Endothelial cell of umbilical vein (primary cell): ENCODE data around the gene TM9SF3. TPM values are rescaled to one million over a fixed set of nuclear protein-coding genes. Genes with fewer than 3 reads are reported as not detected.

Experiments
- BruUV-seq: library from RNA; stranded (reverse); fragments of 400-500 nt; replicated peaks from 2 replicates; lab custom pipeline; 2021; lab: Mats Ljungman, UMichigan
- CTCF ChIA-PET: fragments of 300-600, 350-600 bp; sonication (Branson Sonifier 250); formaldehyde crosslinking; loops from one replicate; lab custom pipeline; 2021; ENCODE audit warnings: antibody characterized with exemption, inconsistent platforms; lab: Charles Lee
- POLR2A ChIA-PET: fragments of 300-600, 350-600 bp; sonication (Branson Sonifier 250); formaldehyde crosslinking; loops from one replicate; lab custom pipeline; 2021; ENCODE audit warnings: antibody characterized with exemption, inconsistent platforms; lab: Charles Lee
- DNase-seq: peaks from one replicate; pipeline ENCODE4 v3.0.0-alpha.2; 2011; ENCODE audit warnings: low read depth, low spot score
- FAIRE-seq: peaks from 2 replicates; lab custom pipeline; 2011; peaks lifted over from hg19 to GRCh38; lab: Jason Lieb, UNC
- H2AFZ ChIP-seq: 2 replicates; pipeline ENCODE4 v1.6.0; 2012; ENCODE audit warnings: low read depth, low read length, control low read depth, inconsistent platforms
- H3K27ac ChIP-seq: 2 replicates; pipeline ENCODE4 v1.5.1; 2011; ENCODE audit warnings: low read depth, mild to moderate bottlenecking, control low read depth, low read length, moderate library complexity; ENCODE audit not compliant: insufficient read depth
- H3K27me3 ChIP-seq, 2 experiments: 2 replicates each; pipeline versions ENCODE4 v1.6.0 to v1.6.1; 2011; ENCODE audit warnings: low read length in 2 of 2, mixed read lengths in 1 of 2; ENCODE audit not compliant: control insufficient read depth in 2 of 2, insufficient read depth in 2 of 2
- H3K36me3 ChIP-seq, 2 experiments: 2 replicates in 1 of 2; 3 replicates in 1 of 2; pipeline ENCODE4 v1.5.1; 2011; ENCODE audit warnings: low read length in 2 of 2, mild to moderate bottlenecking in 1 of 2, moderate library complexity in 1 of 2; ENCODE audit not compliant: control insufficient read depth in 2 of 2, insufficient read depth in 2 of 2; ENCODE audit errors: extremely low read depth in 1 of 2
- H3K4me1 ChIP-seq: 3 replicates; pipeline ENCODE4 v1.5.1; 2011; ENCODE audit warnings: mild to moderate bottlenecking, low read length; ENCODE audit not compliant: control insufficient read depth, insufficient read depth; ENCODE audit errors: extremely low read depth
- H3K4me2 ChIP-seq: 2 replicates; pipeline ENCODE4 v1.6.1; 2011; ENCODE audit warnings: low read length, control low read depth, mixed read lengths; ENCODE audit not compliant: insufficient read depth
- H3K4me3 ChIP-seq, 3 experiments: fragments of 200-600 bp in 1 of 3; sonication (generic), shearing (Covaris generic) in 1 of 3; replicated peaks in 1 of 3; 2 replicates each; pipeline ENCODE4 v1.5.1; 2011 to 2016; ENCODE audit warnings: control low read depth in 3 of 3, low read length in 3 of 3, mild to moderate bottlenecking in 2 of 3, inconsistent platforms in 1 of 3, low read depth in 1 of 3, moderate library complexity in 1 of 3; ENCODE audit not compliant: insufficient read depth in 1 of 3
- H3K79me2 ChIP-seq: 2 replicates; pipeline ENCODE4 v1.6.0; 2012; ENCODE audit warnings: low read length, inconsistent platforms; ENCODE audit not compliant: control insufficient read depth, insufficient read depth
- H3K9ac ChIP-seq: replicated peaks from 2 replicates; pipeline ENCODE3; 2011; ENCODE audit warnings: low read length, control low read depth; ENCODE audit not compliant: insufficient read depth; ENCODE audit errors: extremely low read depth
- H3K9me1 ChIP-seq: replicated peaks from 3 replicates; pipeline ENCODE4 v1.6.0; 2011; ENCODE audit warnings: mild to moderate bottlenecking, low read length; ENCODE audit not compliant: control insufficient read depth, insufficient read depth; ENCODE audit errors: extremely low read depth
- H3K9me3 ChIP-seq: replicated peaks from 2 replicates; pipeline ENCODE4 v1.5.1; 2012; ENCODE audit warnings: low read length, inconsistent platforms; ENCODE audit not compliant: control insufficient read depth, insufficient read depth
- H4K20me1 ChIP-seq: replicated peaks from 2 replicates; pipeline ENCODE3; 2011; ENCODE audit warnings: mild to moderate bottlenecking, low read length; ENCODE audit not compliant: control insufficient read depth, insufficient read depth; ENCODE audit errors: extremely low read depth
- EZH2 ChIP-seq: IDR thresholded peaks from 2 replicates; pipeline ENCODE4 v1.6.1; 2012; ENCODE audit warnings: borderline replicate concordance, low read depth, mild to moderate bottlenecking, moderate library complexity, low read length, inconsistent platforms; ENCODE audit not compliant: severe bottlenecking
- FOS ChIP-seq: IDR thresholded peaks from 2 replicates; pipeline ENCODE4 v1.6.1; 2011; ENCODE audit warnings: mild to moderate bottlenecking, low read length, moderate library complexity, borderline replicate concordance; ENCODE audit not compliant: insufficient read depth
- GATA2 ChIP-seq: IDR thresholded peaks from 2 replicates; pipeline ENCODE4 v1.7.0; 2011; ENCODE audit warnings: low read depth, mild to moderate bottlenecking, moderate library complexity, mixed read lengths, low read length; ENCODE audit not compliant: insufficient read length, insufficient read depth
- JUN ChIP-seq: IDR thresholded peaks from 2 replicates; pipeline ENCODE4 v1.6.1; 2011; ENCODE audit warnings: borderline replicate concordance, low read depth; ENCODE audit not compliant: insufficient read length, insufficient read depth
- MYC ChIP-seq: IDR thresholded peaks from one replicate; pipeline ENCODE4 v1.6.1; 2011; ENCODE audit warnings: mild to moderate bottlenecking, low read depth, low read length
- POLR2A ChIP-seq: IDR thresholded peaks from 2 replicates; pipeline ENCODE4 v1.6.1; 2012; ENCODE audit warnings: low read depth, mild to moderate bottlenecking, control low read depth, low read length
- POLR2AphosphoS5 ChIP-seq: IDR thresholded peaks from 2 replicates; pipeline ENCODE4 v1.6.1; 2012; ENCODE audit warnings: low read depth, mild to moderate bottlenecking, control low read depth, low read length, moderate library complexity; ENCODE audit not compliant: insufficient read depth
- dilution Hi-C: fragments of 300-500 bp; cut with MboI; formaldehyde crosslinking; loops from one replicate; pipeline ENCODE4 v1.15.0; 2019; ENCODE audit warnings: low sequenced_read_pairs; ENCODE audit not compliant: extremely low pct_ligation_motif_present
- intact Hi-C: fragments of 100-400 bp; cut with micrococcal nuclease; formaldehyde crosslinking; loops from one replicate; pipeline ENCODE4 v1.10.0; 2022
- polyA plus RNA-seq, 4 experiments: library from polyadenylated mRNA; depleted of rRNA in 3 of 4; stranded (reverse) in 3 of 4; unstranded in 1 of 4; fragments of >200 nt; gene quantifications; 2 replicates each; pipeline versions ENCODE4 v1.2.1 to v1.2.3, GENCODE V29; 2011 to 2012; ENCODE audit warnings: missing spikeins in 1 of 4
- total RNA-seq: library from RNA; stranded (reverse); gene quantifications from 2 replicates; pipeline ENCODE4 v1.2.3, GENCODE V29; 2021
- TF ChIP-seq, protein P1 (sequence below): IDR thresholded peaks from 2 replicates; pipeline ENCODE4 v1.6.1; 2011; ENCODE audit not compliant: insufficient read depth, insufficient read length
- TF ChIP-seq, protein P2 (sequence below), 2 donors: IDR thresholded peaks; 1 replicate in 1 of 2; 2 replicates in 1 of 2; pipeline ENCODE4 v1.5.1; 2011; ENCODE audit warnings: low read length in 2 of 2, mild to moderate bottlenecking in 2 of 2, moderate library complexity in 2 of 2, control low read depth in 1 of 2, inconsistent platforms in 1 of 2, low read depth in 1 of 2; ENCODE audit not compliant: insufficient read depth in 1 of 2; ENCODE audit errors: extremely low read depth in 1 of 2

TM9SF3 gene
- total and polyA plus RNA-seq, 2 donors (not counting 3 experiments of a cell fraction or from before 2014, with no cell fraction given), result 133 to 144 TPM

DNA sequence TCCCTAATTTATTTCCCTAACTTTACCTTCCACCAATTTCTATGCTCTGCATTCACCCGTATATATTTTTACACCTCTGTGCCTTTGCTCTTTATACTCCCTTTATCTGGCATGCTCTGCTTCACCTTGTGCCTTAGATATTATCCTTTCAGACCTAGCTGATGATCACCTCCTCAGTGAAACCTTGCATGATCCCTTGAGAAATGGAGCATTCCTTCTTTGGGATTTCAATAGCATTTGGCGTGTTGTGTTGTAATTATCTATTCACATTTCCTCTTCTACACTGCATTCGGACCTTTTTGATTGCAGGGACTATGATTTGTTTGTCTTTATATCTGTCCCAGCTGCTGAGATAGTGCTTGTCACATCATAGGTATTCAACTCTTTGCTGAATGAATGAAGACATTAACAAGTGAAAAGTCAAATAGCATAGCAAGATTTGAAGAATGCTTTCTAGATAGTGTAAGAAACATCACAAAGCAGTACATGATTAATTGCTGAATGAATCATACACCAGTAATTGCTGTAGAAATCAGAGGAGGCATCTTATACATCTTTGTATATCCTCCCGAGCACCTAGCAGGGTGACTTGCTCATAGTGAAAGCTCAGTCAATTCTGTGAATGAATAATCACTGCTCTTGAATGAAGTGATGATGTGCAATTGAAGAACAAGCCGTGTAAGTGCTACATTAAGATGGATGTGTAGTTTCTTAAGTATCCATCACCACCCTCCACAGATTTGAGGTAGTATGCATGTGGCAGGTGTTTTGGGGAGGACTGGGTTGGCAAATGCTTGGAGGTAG, 2.0 kb upstream of the TM9SF3 start:
- TF ChIP-seq JUN (no peak), GATA2 (no peak), MYC (no peak), FOS (no peak), POLR2AphosphoS5 (no peak), POLR2A (no peak), EZH2 (no peak)
- TF ChIP-seq, protein P1, sequence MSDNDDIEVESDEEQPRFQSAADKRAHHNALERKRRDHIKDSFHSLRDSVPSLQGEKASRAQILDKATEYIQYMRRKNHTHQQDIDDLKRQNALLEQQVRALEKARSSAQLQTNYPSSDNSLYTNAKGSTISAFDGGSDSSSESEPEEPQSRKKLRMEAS, result no peak
- TF ChIP-seq, protein P2, sequence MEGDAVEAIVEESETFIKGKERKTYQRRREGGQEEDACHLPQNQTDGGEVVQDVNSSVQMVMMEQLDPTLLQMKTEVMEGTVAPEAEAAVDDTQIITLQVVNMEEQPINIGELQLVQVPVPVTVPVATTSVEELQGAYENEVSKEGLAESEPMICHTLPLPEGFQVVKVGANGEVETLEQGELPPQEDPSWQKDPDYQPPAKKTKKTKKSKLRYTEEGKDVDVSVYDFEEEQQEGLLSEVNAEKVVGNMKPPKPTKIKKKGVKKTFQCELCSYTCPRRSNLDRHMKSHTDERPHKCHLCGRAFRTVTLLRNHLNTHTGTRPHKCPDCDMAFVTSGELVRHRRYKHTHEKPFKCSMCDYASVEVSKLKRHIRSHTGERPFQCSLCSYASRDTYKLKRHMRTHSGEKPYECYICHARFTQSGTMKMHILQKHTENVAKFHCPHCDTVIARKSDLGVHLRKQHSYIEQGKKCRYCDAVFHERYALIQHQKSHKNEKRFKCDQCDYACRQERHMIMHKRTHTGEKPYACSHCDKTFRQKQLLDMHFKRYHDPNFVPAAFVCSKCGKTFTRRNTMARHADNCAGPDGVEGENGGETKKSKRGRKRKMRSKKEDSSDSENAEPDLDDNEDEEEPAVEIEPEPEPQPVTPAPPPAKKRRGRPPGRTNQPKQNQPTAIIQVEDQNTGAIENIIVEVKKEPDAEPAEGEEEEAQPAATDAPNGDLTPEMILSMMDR (IDR thresholded peaks at IDR 0.05; ENCODE audit: extremely low read depth in 1 of 2, insufficient read depth in 1 of 2, low read depth in 1 of 2, low read length in 2 of 2), result no peak
- no TSS peak for BruUV-seq
- Histone ChIP-seq H3K9me1 (no peaks in the 10 kb centered on the region), H3K27me3 (peaks cover 0 to 3% of the 10 kb centered on the region in 2 experiments), H3K79me2 (peaks cover 28% of the 10 kb centered on the region), H3K9ac (no peak overlapping the region), H4K20me1 (peaks cover 5% of the 10 kb centered on the region), H3K4me2 (peak overlapping the region; percentile 98), H3K4me3 (no peak overlapping the region), H3K4me1 (peaks cover 36% of the 10 kb centered on the region), H3K9me3 (no peaks in the 10 kb centered on the region), H3K27ac (no peak overlapping the region), H3K36me3 (no peaks in the 10 kb centered on the region), H2AFZ (no peak overlapping the region)
- POLR2A ChIA-PET, result no interaction called here
- DNase-seq (no peak), FAIRE-seq (no peak)
- CTCF ChIA-PET, result no interaction called here
- intact Hi-C loops, result loop anchor here (10.0 kb wide), 1 partner anchor 544 kb away; the partner anchor contains the start of gene CCNJ
- dilution Hi-C loops, result no loop called here
